GM21360 (cell line): ENCODE data around the gene BSND.

Experiments used
- ATAC-seq: cut with Tn5 transposase; IDR thresholded peaks from one replicate; pipeline ENCODE4 v1.9.1; 2021; ENCODE audit warnings: mild to moderate bottlenecking, moderate library complexity; ENCODE audit not compliant: unreplicated experiment

The BSND gene

DNA sequence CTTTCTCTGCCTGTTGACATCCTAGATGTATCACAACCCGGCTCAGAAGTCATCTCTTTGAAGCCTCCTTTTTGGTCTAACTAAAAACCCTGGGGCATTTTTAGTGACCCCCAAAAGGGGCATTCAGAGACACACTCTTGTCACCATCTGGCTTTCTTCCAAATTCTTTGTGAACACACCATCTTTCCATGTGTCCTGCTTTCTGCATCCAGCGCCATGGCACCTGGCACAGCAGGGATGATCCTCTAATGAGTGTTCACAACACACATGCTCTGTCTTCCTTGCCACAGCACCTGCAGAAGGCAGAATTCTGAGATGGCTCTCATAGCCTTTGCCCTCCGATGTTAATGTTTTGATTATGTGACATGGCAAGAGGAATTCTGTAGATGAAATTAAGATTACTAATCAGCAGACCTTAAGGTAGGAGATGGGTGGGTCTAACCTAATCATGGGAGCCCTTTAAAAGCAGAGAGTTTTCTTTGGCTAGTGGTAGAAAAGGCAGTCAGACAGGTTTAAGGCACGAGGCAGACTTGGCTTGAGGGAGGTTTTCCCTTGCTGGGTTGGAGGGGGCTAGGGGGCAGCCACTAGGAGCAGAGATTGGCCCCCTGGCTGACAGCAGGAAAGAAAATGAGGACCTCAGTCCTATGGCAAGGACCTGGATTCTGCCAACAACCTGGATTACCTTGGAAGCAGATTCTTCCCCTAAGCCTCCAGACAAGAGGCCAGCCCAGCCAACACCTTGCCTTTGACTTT lies 23.2 kb upstream of the BSND start:
- ATAC-seq = no peak

DNA sequence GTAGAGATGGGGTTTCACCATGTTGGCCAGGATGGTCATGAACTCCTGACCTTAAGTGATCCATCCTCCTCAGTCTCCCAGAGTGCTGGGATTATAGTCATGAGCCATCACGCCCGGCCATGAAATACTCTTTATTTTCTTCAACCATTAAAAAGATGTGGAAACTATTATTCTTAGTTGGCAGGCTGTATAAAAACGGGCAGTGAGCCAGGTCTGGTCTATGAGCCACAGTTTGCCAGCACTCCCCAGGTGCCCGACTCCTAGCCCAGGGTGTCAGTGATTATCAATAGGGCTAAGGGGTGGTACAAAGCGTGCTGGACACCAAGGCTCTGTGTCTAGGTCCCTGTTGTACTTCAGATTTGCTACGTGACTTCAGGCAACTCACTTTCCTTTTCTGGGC lies 22.0 kb upstream of the BSND start:
- no peak for ATAC-seq

DNA sequence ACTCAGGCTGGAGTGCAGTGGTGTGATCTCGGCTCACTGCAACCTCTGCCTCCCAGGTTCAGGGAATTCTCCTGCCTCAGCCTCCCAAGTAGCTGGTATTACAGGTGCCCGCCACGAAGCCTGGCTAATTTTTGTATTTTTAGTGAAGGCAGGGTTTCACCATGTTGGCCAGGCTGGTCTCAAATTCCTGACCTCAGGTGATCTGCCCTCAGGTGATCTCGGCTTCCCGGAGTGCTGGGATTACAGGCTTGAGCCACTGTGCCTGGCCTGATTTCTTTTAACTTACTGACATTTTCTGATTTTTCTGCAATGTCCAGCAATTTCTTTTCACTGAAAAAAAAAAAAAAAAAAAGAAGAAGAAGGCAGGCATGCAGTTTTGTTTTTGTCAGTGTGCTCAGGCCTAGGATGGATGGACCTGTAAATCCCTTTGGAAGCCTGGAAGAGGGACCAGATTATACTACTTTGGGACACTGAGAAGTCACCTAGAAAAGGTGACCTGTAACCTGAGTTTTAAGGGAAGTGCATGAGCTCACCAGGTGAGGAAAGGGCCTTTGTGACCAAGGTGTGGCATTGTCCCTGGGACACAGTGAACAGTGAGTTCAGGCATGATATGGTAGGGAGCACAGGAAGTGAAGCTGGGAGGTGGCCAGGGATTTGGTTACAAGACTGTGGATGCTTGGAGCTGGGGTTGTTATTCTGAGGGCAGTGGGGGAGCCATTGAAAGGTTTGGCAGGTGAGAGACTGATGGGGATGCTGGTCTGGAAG lies 21.0 kb upstream of the BSND start:
- ATAC-seq = no peak

DNA sequence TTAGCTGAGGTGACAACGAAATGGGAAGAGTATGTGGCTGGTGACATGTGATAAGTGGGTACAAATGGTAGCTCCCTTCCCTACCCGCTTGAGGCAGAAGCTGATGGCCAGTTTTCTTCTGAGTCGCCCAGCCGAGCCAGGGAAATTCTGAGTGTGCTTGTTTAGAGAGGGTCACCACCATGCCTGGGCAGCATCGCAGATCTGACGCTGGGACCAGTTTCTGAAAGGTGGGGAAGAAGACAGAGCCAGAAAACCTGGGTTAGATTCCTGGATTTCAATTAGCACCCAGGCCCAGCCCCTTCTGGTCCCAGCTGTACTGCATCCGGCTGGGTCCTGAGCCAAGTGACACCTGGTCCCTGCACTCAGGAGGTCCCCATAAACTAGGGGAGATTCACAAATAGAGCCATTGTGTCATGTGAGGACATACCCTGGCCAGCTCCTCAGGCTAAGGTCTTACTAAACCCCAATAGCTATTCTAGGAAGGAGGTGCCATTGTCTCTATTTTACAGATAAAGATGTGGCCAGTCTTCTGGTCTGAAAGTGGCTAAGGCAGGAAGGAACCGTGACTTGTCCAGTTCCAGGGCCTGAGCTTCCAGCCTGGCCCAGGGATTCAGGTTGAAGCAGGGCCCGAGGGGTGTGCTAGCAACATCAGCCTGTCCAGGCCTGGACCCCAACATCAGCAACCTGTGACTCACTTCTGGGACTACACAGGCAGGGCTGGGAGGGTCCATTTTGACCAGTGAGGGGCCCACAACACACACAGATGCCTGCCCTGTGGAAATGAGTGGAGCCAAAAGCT lies 20.0 kb upstream of the BSND start:
- no peak for ATAC-seq

DNA sequence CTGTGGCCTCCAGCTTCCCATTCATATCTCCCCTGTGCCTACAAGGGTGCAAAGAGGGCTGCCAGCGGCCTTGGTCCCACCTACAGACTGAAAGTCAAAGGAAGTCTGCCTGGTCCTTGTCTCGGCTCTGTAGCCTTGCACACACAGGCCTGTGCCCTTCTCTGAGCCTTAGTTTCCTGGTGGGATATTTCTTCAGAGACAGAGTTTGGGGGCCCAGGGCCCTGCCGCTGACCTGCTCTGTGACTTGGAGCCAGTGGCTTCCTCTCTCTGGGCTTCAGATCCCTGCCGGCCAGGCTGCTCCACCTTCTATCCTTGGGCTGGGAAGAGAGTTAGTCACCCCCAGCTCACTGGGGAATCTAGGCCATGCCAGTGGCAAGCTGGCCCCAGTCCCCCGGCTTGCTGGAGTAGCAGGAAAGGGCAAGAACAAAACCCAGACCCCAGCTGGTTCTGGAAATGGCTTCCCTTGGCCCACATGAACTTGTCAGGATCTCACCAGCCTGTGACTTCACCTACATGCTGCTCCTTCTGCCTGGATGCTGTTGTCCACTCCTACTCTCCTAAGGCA lies 19.3 kb upstream of the BSND start:
- no peak for ATAC-seq

DNA sequence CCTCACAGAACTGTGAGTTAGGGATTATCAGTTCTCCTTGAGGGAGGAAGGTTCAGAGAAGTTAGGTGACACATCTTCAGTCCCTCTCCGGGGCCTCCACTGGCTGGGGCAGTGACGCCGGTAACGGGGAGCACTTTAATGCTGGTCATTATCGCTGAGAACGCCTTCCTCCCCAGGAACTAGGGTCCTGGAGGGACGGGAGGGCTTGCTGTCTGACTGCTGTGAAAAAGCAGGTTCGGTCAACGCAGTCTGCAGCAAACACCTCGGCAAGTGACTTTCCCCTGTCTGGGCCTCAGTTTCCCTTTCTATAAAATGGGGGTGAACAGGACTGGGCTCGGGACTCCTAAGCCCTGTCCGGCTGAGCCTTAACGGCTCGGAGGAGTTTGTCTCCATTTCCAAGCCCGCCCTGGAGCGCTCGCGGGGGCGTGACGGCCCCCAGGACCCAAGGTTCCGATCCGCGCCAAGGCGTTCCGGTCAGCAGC lies 18.6 kb upstream of the BSND start:
- no peak for ATAC-seq

DNA sequence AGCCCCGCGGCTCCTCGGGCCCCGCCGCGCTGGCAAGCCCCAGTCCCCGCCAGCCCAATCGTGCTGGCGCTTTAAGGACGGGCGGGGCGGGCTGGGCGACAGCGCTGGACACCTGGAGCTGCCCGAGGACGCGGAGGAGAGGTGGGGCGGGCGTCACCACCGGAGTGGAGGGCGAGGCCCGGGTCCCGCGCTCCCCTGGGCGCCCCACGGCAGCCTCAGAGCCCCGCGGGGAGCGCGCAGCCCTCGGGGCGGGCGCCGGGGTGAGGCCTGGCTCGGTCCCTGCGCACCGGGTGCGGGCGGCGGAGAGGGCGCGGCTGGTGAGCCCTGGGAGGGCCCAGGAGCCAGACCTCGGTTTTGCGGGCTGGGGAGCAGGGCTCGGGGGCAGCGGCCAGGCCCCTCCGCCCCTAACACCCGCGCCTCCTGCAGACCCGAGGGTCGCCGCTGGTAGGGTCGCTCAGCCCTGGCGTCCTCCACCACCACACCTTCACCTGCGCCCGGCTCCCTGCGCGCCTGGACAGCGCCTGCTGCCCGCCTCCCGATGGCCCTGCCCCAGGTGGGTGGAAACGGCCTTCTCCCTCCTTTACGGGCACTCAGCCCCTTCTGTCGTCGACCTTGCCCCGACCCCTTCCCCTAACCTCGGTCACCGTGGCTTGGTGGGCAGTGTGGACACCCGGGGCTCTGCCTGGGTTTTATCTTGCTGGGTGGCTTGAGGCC lies 18.0 kb upstream of the BSND start, which contains the start of gene TMEM61:
TSS of gene TMEM61 (plus strand) at position 101 of the 714 bp plus-strand sequence. CDS start at position 539, 438 bp downstream.
- ATAC-seq = no peak

DNA sequence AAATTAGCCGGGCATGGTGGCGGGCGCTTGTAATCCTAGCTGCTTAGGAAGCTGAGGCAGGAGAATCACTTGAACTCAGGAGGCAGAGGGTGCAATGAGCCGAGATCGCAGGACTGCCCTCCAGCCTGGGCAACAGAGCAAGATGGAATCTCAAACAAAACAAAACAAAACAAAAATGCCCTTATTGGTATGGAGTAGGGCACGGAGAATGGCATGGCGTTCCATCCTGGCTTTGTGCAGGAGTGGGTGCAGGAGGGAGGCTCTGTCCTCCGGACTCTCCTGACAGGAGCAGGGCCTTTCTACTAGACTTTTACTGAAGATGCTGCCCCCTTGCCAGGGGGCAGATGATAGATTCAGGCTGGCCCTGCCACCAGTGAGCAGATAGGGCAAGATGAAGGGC lies 17.3 kb upstream of the BSND start:
- no peak for ATAC-seq

DNA sequence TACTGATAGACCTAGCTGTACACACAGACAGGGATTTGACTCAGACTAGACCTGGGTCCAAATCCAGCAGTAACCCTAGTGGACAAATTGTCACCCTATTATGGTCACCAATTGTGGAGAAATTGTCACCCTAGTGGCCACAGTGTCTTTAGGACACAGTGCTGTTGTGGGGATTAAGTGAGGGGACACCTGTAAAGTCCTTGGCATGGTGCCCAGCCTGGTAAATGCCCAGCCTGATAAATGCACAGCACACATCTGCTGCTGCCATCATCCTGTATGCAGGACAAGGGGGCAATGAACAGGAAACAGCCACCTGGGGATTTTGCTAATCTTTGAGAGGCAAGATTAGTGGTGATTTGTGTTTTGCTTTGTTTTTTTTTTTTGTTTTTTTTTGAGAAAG lies 16.0 kb upstream of the BSND start:
- no peak for ATAC-seq

DNA sequence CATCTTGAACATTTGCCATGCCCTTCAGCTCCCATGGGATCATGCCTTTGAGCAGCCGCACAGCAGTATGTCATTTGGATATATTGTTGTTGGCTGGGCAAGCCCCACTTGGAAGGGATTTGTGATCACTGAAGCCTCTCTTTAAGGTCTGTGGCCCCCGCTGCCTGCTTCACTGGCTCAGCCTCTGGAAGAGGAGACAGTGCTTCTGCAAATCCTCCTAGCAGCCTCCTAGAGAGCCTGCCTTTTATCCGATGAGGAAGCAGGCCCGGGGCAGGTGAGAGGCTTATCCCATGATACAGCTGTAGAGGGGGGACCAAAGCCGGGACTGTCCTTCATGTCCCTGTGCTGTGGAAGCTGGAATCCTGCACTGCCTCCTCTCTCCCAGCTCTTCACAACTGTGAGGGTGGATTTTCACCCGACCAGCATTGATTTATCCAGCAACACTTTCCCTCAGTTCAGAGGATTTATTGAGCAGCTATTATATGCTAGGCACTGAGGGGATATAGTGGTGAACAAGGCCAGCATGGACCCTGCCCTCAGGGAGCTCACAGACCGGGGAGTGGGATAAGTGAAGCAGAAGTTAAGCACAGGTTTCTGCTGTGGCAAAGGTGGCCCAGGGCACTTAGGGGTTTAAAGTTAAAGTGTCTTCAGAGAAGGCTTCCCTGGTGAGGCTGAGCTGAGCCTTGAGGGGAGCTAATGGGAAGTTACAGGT lies 14.4 kb upstream of the BSND start:
- ATAC-seq = no peak

DNA sequence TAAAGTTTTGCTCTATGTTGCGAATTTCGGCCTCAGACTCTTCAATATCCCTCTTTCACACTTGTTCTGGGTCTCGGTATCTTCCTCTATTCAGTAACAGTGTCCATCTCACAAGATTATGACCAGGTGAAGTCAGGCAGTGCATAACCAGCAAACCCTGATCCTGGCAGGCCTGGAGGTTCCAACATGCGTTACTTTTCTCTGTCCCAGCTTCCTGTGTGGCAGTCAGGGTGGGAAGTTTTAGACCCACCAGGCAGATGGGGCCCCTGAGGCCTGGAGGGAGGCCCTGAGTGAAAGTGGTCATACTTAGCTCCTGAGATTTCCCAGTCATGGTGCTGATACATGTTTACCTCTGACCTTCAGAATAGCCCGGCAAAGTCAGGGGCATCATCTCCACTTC lies 13.2 kb upstream of the BSND start:
- no peak for ATAC-seq

DNA sequence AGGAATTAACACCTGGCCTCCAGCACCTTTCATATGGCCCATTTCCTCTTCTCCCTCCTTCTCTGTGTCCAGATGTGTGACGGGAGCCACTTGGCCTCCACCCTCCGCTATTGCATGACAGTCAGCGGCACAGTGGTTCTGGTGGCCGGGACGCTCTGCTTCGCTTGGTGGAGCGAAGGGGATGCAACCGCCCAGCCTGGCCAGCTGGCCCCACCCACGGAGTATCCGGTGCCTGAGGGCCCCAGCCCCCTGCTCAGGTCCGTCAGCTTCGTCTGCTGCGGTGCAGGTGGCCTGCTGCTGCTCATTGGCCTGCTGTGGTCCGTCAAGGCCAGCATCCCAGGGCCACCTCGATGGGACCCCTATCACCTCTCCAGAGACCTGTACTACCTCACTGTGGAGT lies 12.7 kb upstream of the BSND start:
- ATAC-seq = no peak

DNA sequence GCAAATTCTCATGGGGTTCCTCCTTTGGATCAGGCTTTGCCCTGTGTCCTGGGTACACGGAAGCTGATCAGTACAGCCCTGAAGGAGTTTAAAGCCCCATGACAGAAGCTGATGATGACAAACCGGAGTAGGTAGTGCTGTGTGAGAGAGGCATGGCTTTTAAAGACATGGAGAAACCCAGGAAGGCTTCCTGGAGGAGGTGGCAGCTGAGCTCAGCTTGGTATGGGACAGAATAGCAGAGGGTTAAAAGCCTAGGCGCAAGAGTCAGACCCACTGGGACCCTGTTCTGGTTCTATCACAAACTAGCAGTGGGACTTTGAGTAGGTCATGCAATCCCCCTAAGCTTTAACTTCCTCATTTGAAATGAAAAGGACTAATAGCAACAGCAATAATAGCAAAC lies 12.2 kb upstream of the BSND start:
- ATAC-seq = no peak

DNA sequence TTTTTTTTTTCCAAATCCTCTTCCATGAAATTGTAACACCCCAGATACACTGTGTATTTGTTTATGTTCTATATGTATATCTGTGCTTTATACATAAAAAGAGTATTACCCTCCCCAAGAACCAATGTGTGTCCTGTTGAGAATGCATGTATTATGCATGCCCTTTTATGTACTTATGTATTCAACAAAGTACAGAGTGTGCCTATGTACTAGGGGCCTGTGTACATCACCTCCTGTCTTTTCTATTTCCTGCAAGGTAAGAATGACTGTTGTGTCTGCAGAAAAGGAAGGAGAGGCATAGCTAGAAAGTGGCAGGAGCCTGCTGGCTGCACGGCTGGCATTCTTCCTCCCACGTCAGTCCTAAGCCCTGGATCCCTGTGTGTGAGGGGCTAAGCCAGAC lies 11.3 kb upstream of the BSND start:
- no peak for ATAC-seq

DNA sequence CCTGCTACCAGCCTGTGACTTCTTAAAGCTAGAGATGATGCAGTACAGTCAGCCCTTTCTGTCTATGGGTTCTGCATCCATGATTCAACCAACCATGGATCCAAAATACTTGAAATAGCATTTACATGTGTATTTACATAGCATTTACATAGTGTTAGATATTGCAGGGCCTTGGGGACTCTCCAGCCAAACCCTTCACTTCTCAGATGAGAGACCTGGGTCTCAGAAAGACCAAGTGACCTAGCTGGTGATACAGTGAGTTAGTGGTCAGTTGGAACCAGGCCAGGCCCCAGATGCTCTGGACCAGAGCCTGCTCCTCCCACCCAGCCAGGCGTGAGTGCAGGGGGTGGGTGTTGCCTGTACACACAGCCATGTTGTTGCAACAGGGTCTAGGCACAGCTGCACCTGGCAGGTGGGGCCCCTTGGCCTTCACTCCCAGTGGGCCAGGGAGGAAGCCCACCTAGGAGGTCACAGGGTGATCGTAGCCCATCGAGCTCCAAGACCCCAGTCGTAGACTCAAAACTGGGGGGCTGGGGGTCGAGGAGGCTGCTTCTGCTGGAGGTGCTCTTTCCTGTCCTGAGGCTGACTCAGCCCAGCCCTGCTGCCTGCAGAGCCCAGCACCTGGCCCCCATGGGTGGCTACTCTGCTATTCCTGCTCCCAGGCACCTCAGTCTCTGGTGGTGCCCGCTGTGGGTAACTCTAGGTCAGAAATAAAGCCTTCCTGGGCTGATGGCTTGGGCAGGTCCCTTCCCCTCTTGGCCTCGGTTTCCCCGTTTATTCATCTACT lies 10.6 kb upstream of the BSND start:
- no peak for ATAC-seq

DNA sequence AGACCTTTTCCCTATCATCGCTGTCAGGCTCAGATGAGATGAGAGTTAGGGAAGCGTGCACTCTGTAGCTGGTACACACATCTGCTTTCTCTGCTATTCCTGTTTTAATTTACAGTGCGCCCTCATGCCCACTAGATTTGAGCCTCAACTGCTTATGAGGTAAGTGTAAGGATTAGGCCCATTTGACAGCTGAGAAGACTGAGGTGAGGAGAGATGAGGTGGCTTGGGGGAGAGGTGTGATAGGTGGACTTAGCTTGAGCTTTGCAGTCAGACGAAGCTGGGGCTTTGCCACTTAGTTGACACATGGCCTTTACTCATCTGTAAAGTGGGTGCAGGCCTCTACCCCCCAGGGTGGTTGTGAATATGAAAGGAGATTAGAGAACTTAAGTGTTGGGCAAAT lies 9.8 kb upstream of the BSND start:
- ATAC-seq = no peak

DNA sequence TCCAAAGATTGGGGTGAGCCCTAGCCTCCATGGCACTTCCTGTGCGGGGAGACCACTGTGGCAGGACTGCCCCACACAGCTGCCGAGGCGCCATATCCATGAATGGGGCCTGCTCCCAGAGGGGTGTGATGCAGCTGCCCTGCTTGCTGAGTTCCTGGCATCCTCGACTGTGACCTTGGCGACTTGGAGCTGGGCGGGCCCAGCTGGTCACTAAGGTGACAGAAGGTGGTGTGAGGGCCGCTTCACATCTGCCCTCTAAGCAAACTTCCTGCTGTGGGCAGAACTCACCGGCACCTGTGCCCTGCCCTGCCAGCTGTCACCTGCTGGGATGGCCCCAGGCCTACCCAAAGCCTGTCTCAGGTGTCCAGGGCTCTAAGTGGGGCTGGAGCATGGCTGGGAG lies 9.3 kb upstream of the BSND start:
- ATAC-seq = no peak

DNA sequence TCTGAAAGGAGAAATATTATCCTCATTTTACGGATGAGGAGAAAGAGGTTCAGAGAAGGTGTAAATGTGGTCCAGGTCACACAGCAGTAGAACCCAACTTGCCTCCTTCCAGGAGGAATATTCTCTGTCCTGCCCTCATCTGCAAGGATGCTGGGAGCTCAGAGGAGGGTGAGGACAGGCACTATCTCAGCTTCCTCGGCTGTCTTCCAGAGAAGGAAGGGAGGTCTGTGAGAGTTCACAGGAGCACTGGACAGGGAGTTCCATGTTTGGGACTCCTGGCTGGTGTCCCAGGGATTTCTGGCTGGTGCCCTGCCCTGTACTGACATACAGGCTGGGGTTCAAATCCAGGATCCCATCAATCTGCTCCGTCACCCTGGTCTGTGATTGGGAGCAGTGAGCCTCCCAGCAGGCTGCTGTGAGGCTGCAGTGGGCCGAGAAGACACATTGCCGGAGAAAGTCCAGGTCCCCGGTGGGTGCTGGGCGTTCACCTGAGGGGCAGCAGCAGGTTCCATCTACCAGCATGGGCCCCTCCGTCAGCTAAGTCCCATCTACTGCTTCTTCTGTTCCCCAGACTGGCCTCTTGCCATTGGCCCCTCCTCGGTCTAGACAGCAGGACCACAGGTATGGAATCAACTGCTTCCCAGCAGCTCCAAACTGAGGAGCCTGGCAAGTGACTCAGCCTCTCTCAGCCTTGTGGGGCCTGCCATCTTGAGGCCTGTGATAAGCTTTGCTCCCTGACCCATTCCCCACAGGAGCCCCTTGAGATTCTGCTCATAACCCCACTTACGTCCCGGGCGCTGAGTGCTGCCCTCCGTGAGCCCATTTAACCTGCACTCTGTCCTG lies 8.5 kb upstream of the BSND start:
- ATAC-seq = no peak
